Astrocyte (in vitro differentiated cells and primary cell): Measurements from ENCODE around the gene LFNG. TPM values are rescaled to one million over a fixed set of nuclear protein-coding genes. Genes with fewer than 3 reads are reported as not detected.

Source experiments
- DNase-seq: peaks from one replicate; pipeline ENCODE4 v3.0.0-alpha.2; 2010; ENCODE audit warnings: low read depth
- FAIRE-seq: peaks from 2 replicates; lab custom pipeline; 2011; peaks lifted over from hg19 to GRCh38; lab: Jason Lieb, UNC
- H2AFZ ChIP-seq: 2 replicates; pipeline ENCODE4 v1.6.0; 2012; ENCODE audit warnings: low read depth, low read length, inconsistent platforms
- H3K27ac ChIP-seq: 2 replicates; pipeline ENCODE4 v1.5.1; 2011; ENCODE audit warnings: low read depth, low read length, inconsistent platforms
- H3K27me3 ChIP-seq: 2 replicates; pipeline ENCODE4 v1.6.0; 2011; ENCODE audit warnings: low read length, inconsistent platforms; ENCODE audit not compliant: insufficient read depth
- H3K36me3 ChIP-seq: 2 replicates; pipeline ENCODE4 v1.5.1; 2011; ENCODE audit warnings: low read length, inconsistent platforms; ENCODE audit not compliant: insufficient read depth
- H3K4me1 ChIP-seq: 2 replicates; pipeline ENCODE4 v1.5.1; 2011; ENCODE audit warnings: low read length, inconsistent platforms; ENCODE audit not compliant: insufficient read depth
- H3K4me2 ChIP-seq: 2 replicates; pipeline ENCODE4 v1.6.0; 2012; ENCODE audit warnings: low read length, inconsistent platforms
- H3K4me3 ChIP-seq: 2 replicates; pipeline ENCODE4 v1.5.1; 2011; ENCODE audit warnings: low read depth, mild to moderate bottlenecking, low read length, inconsistent platforms; ENCODE audit not compliant: insufficient read depth
- H3K79me2 ChIP-seq: 2 replicates; pipeline ENCODE4 v1.6.0; 2012; ENCODE audit warnings: mild to moderate bottlenecking, low read length, inconsistent platforms; ENCODE audit not compliant: insufficient read depth
- H3K9ac ChIP-seq: 2 replicates; pipeline ENCODE4 v1.6.0; 2012; ENCODE audit warnings: mild to moderate bottlenecking, low read length, inconsistent platforms
- H3K9me3 ChIP-seq: 2 replicates; pipeline ENCODE4 v1.5.1; 2012; ENCODE audit warnings: low read depth, mild to moderate bottlenecking, low read length, inconsistent platforms; ENCODE audit not compliant: insufficient read depth
- H4K20me1 ChIP-seq: 2 replicates; pipeline ENCODE4 v1.6.0; 2012; ENCODE audit warnings: low read length, inconsistent platforms; ENCODE audit not compliant: insufficient read depth
- H3K27ac Mint-ChIP-seq: one replicate; pipeline ENCODE4 v1.8.0; 2021; ENCODE audit warnings: mild to moderate bottlenecking, mixed read lengths; ENCODE audit not compliant: unreplicated experiment
- H3K27me3 Mint-ChIP-seq: one replicate; pipeline ENCODE4 v1.8.0; 2021; ENCODE audit warnings: low read depth, mixed read lengths; ENCODE audit not compliant: unreplicated experiment
- H3K36me3 Mint-ChIP-seq: one replicate; pipeline ENCODE4 v1.8.0; 2021; ENCODE audit warnings: low read depth, mixed read lengths; ENCODE audit not compliant: unreplicated experiment
- H3K4me1 Mint-ChIP-seq: one replicate; pipeline ENCODE4 v1.8.0; 2021; ENCODE audit warnings: low read depth, mixed read lengths; ENCODE audit not compliant: unreplicated experiment
- H3K4me3 Mint-ChIP-seq: one replicate; pipeline ENCODE4 v1.8.0; 2021; ENCODE audit warnings: mild to moderate bottlenecking, moderate library complexity, mixed read lengths; ENCODE audit not compliant: unreplicated experiment
- H3K9me3 Mint-ChIP-seq: one replicate; pipeline ENCODE4 v1.8.0; 2021; ENCODE audit warnings: mild to moderate bottlenecking, mixed read lengths; ENCODE audit not compliant: unreplicated experiment
- CTCF ChIP-seq: IDR thresholded peaks from 2 replicates; pipeline ENCODE4 v1.5.1; 2011; ENCODE audit warnings: low read depth, mild to moderate bottlenecking, inconsistent platforms, low read length, moderate library complexity; ENCODE audit not compliant: insufficient read depth
- EZH2 ChIP-seq: IDR thresholded peaks from 2 replicates; pipeline ENCODE4 v1.6.1; 2012; ENCODE audit warnings: mild to moderate bottlenecking, low read length, inconsistent platforms; ENCODE audit not compliant: insufficient read depth
- total RNA-seq: library from RNA; stranded (reverse); gene quantifications from 2 replicates; pipeline ENCODE4 v1.2.1, GENCODE V29; 2021

Gene LFNG
- total RNA-seq, 1 donor from 2014 or later: 58.6 TPM

GRCh38 chr7:2515424-2516193 is 4.0 kb upstream of the LFNG start:
- H3K4me1 ChIP-seq: peaks cover 41% of the 10 kb centered on the region
- Mint-ChIP-seq H3K4me1 (peaks cover 14% of the 10 kb centered on the region), H3K27ac (no peak overlapping the region), H3K9me3 (no peaks in the 10 kb centered on the region), H3K4me3 (no peak overlapping the region), H3K27me3 (peaks cover 4% of the 10 kb centered on the region), H3K36me3 (no peaks in the 10 kb centered on the region)
- no peak overlapping the region for H2AFZ ChIP-seq
- no peaks in the 10 kb centered on the region for H3K27me3 ChIP-seq
- H3K36me3 ChIP-seq: no peaks in the 10 kb centered on the region
- peaks cover 6% of the 10 kb centered on the region for H4K20me1 ChIP-seq
- no peak for DNase-seq
- no peak overlapping the region for H3K27ac ChIP-seq
- no peak overlapping the region for H3K9ac ChIP-seq
- H3K4me2 ChIP-seq: no peak overlapping the region
- peaks cover 4% of the 10 kb centered on the region for H3K9me3 ChIP-seq
- no peak overlapping the region for H3K4me3 ChIP-seq
- peaks cover 6% of the 10 kb centered on the region for H3K79me2 ChIP-seq
- no peak for TF ChIP-seq EZH2
- TF ChIP-seq CTCF: no peak
- FAIRE-seq: no peak

DNA sequence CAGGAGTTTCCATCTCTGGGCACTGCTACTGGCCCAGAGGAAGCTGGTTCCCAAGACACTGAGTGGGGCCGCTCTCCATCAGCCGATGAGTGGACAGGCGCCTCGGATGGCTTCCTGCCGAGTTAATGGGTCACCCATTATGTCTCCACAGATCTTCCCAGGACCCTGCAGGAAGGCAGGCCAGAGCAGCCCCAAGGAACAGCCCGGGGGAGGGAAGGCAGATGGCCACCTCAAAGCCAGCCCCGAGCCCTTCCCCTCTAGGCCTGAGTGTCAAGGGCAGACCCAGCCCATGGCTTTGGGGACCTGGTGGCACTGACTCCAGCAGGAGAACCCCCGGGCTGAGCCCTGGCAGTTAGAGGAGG is 3.4 kb upstream of the LFNG start:
- peaks cover 11% of the 10 kb centered on the region for H3K79me2 ChIP-seq
- H3K27ac ChIP-seq: peak overlapping the region; percentile 82
- peaks cover 4% of the 10 kb centered on the region for H3K27me3 Mint-ChIP-seq
- peak overlapping the region; percentile 14 for H3K4me2 ChIP-seq
- H3K9ac ChIP-seq: peak overlapping the region; percentile 71
- H3K27me3 ChIP-seq: no peaks in the 10 kb centered on the region
- no peak overlapping the region for H2AFZ ChIP-seq
- H4K20me1 ChIP-seq: peaks cover 10% of the 10 kb centered on the region
- FAIRE-seq (no peak), DNase-seq (no peak)
- no peaks in the 10 kb centered on the region for H3K36me3 Mint-ChIP-seq
- H3K4me3 Mint-ChIP-seq: no peak overlapping the region
- peaks cover 14% of the 10 kb centered on the region for H3K4me1 Mint-ChIP-seq
- H3K4me3 ChIP-seq: no peak overlapping the region
- peak overlapping the region; percentile 98 for H3K27ac Mint-ChIP-seq
- TF ChIP-seq EZH2 (no peak), CTCF (no peak)
- peaks cover 4% of the 10 kb centered on the region for H3K9me3 ChIP-seq
- no peaks in the 10 kb centered on the region for H3K36me3 ChIP-seq
- H3K4me1 ChIP-seq: peaks cover 41% of the 10 kb centered on the region
- no peaks in the 10 kb centered on the region for H3K9me3 Mint-ChIP-seq

DNA sequence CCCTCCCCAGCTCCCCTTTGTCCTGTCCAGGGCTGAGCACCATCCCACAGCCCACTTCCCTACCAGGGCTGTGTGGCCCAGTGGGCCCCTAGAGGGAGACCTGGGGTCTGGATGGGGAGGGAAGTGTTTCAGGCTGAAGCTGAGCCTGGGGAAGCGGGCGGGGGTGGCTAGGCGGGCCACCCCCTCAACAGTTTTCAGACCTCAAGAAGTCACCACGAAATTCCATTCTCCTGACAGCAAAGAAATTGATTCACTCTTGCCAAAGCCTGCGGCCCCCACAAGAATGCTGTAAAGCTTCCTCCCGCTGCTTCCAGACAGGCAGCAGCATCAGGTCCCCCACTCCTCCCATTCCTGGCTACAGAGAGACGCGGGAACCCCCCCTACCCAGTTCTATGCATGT is 2.5 kb upstream of the LFNG start:
- H3K4me3 ChIP-seq: no peak overlapping the region
- H3K36me3 Mint-ChIP-seq: no peaks in the 10 kb centered on the region
- TF ChIP-seq EZH2 (no peak), CTCF (no peak)
- H3K9me3 Mint-ChIP-seq: no peaks in the 10 kb centered on the region
- peak overlapping the region; percentile 87 for H3K4me2 ChIP-seq
- peak; percentile 96 for DNase-seq
- H3K4me1 Mint-ChIP-seq: peaks cover 17% of the 10 kb centered on the region
- H3K4me3 Mint-ChIP-seq: peak overlapping the region; percentile 75
- H3K27ac ChIP-seq: peak overlapping the region; percentile 82
- peaks cover 4% of the 10 kb centered on the region for H3K27me3 Mint-ChIP-seq
- H3K79me2 ChIP-seq: peaks cover 20% of the 10 kb centered on the region
- no peak overlapping the region for H2AFZ ChIP-seq
- H3K36me3 ChIP-seq: no peaks in the 10 kb centered on the region
- peak overlapping the region; percentile 71 for H3K9ac ChIP-seq
- peaks cover 18% of the 10 kb centered on the region for H4K20me1 ChIP-seq
- H3K27ac Mint-ChIP-seq: peak overlapping the region; percentile 98
- H3K4me1 ChIP-seq: peaks cover 48% of the 10 kb centered on the region
- no peaks in the 10 kb centered on the region for H3K27me3 ChIP-seq
- FAIRE-seq: peak; percentile 62
- peaks cover 4% of the 10 kb centered on the region for H3K9me3 ChIP-seq
